Naive thymus-derived CD8-positive, alpha-beta T cell (primary cell): ENCODE measurements around the gene RDH5. TPM values are rescaled to one million over a fixed set of nuclear protein-coding genes. Genes with fewer than 3 reads are reported as not detected.

Source experiments
- ATAC-seq, 2 donors: fragments of 150-1000 bp; cut with Tn5 transposase in 1 of 2; sonication (Bioruptor Pico), chemical (Tn5 transposase) in 1 of 2; 1 replicate in 1 of 2; 2 replicates in 1 of 2; pipeline ENCODE4 v1.10.0; 2021; ENCODE audit warnings: mild to moderate bottlenecking in 2 of 2, moderate library complexity in 2 of 2
- POLR2A ChIA-PET: fragments of 350-600 bp; sonication (Branson Sonifier 250); formaldehyde crosslinking; loops from one replicate; lab custom pipeline; 2021; ENCODE audit warnings: antibody characterized with exemption; lab: Charles Lee
- DNase-seq, 10 donors: peaks; one replicate each; pipeline versions ENCODE4 v3.0.0 to v3.0.0-alpha.2; 2020 to 2022
- H3K27ac Mint-ChIP-seq, 10 donors: one replicate each; pipeline ENCODE4 v1.8.0; 2020 to 2022; ENCODE audit warnings: mild to moderate bottlenecking in 10 of 10, mixed read lengths in 10 of 10, moderate library complexity in 4 of 10, inconsistent platforms in 1 of 10
- H3K27me3 Mint-ChIP-seq, 5 donors: one replicate each; pipeline ENCODE4 v1.8.0; 2021 to 2022; ENCODE audit warnings: mixed read lengths in 5 of 5
- H3K36me3 Mint-ChIP-seq, 3 donors: one replicate each; pipeline ENCODE4 v1.8.0; 2020 to 2022; ENCODE audit warnings: mixed read lengths in 3 of 3, mild to moderate bottlenecking in 2 of 3, inconsistent platforms in 1 of 3
- H3K4me1 Mint-ChIP-seq, 4 donors: one replicate each; pipeline ENCODE4 v1.8.0; 2021 to 2022; ENCODE audit warnings: mixed read lengths in 4 of 4
- H3K4me3 Mint-ChIP-seq, 10 donors: one replicate each; pipeline ENCODE4 v1.8.0; 2020 to 2022; ENCODE audit warnings: mild to moderate bottlenecking in 10 of 10, mixed read lengths in 10 of 10, moderate library complexity in 6 of 10, inconsistent platforms in 1 of 10
- H3K9me3 Mint-ChIP-seq, 9 donors: one replicate each; pipeline ENCODE4 v1.8.0; 2020 to 2022; ENCODE audit warnings: mixed read lengths in 9 of 9, mild to moderate bottlenecking in 3 of 9, inconsistent platforms in 1 of 9, moderate library complexity in 1 of 9
- polyA plus RNA-seq, 3 donors: library from polyadenylated mRNA; unstranded; fragments of 300-500 nt; fragmentation: Illumina TruSeq; gene quantifications; one replicate each; pipeline ENCODE4 v1.2.3, GENCODE V29; 2021
- total RNA-seq, 8 experiments: library from RNA in 2 of 8; stranded (reverse) in 2 of 8; gene quantifications; one replicate each; pipeline ENCODE4 v1.2.3 and lab custom pipeline; 2021 to 2026

The RDH5 gene
- total and polyA plus RNA-seq, 5 experiments from 2014 or later, result 1.0 to 30.4 (median 15.1) TPM; not detected in 1

DNA sequence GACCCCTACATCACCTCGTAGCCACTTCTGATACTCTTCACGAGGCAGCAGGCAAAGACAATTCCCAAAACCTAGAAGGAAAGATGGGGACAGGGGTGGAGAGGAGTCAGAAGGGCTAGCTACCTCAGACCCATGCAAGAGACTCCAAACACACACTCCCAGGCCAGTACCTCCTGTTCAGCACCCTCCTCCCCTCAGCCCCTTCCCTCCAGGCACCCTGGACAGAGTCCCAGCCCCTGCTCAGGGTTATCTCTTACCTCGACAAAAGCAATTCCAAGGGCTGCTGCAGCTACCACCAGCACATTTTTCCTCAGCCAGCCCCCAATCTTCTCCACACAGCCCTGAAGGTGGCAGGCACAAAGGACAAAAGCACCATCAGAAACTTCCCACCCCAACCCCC is 5.4 kb downstream of the RDH5 start:
- H3K4me3 Mint-ChIP-seq, result no peak overlapping the region
- H3K4me1 Mint-ChIP-seq, result peaks cover 27 to 51% (median 42%) of the 10 kb centered on the region in 4 donors
- ATAC-seq (no peak), DNase-seq (no peak)
- no peaks in the 10 kb centered on the region for H3K27me3 Mint-ChIP-seq
- no peaks in the 10 kb centered on the region for H3K9me3 Mint-ChIP-seq
- peaks cover 0 to 13% (median 0%) of the 10 kb centered on the region in 3 donors for H3K36me3 Mint-ChIP-seq
- POLR2A ChIA-PET, result interaction anchor here (1.2 to 2.9 kb wide), 2 partner anchors 9 to 12 kb away, joined by 4 to 22 read pairs; no protein-coding TSS in a partner anchor
- H3K27ac Mint-ChIP-seq, result peak overlapping the region in 7 of 10 donors; percentile 35 to 81 (median 62)

DNA sequence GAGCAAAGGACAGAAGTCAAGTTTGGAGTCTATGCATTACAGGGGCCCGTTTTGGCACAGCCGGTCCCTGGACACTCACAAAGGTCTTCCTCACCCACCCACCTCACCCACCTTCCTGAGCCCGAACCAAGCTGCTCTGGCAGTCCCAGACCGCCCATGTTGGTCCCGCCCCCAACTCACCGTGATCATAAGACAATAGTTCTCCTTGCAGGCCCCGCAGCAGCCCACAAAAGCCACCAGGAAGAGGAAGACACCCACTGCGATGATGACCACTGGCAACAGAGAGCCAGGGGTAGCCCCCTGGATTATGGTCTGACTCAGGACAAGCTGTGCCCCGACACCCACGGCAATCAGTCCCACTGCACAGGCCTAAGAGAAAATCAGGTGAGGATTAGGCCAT is 6.8 kb downstream of the RDH5 start:
- no peak for DNase-seq
- Mint-ChIP-seq H3K4me1 (peaks cover 30 to 51% (median 48%) of the 10 kb centered on the region in 4 donors), H3K27ac (peak overlapping the region; percentile 45 to 94 (median 86)), H3K4me3 (peak overlapping the region; percentile 74 to 88 (median 77)), H3K36me3 (peaks cover 0 to 13% (median 0%) of the 10 kb centered on the region in 3 donors), H3K9me3 (no peaks in the 10 kb centered on the region), H3K27me3 (no peaks in the 10 kb centered on the region)
- ATAC-seq, result no peak
- POLR2A ChIA-PET, result interaction anchor here (0.6 to 1.2 kb wide), 2 partner anchors 10 to 1308 kb away, joined by 3 to 5 read pairs; no protein-coding TSS in a partner anchor

- POLR2A ChIA-PET, result interaction anchor here (0.6 to 1.2 kb wide), 3 partner anchors 10 to 1309 kb away, joined by 3 to 5 read pairs (median 3); partner anchors contain the start of gene BLOC1S1
- H3K4me3 Mint-ChIP-seq, result peak overlapping the region; percentile 74 to 88 (median 77)
- peaks cover 30 to 58% (median 48%) of the 10 kb centered on the region in 4 donors for H3K4me1 Mint-ChIP-seq
- no peaks in the 10 kb centered on the region for H3K27me3 Mint-ChIP-seq
- peaks cover 0 to 13% (median 0%) of the 10 kb centered on the region in 3 donors for H3K36me3 Mint-ChIP-seq
- no peak for ATAC-seq
- DNase-seq, result no peak
- H3K27ac Mint-ChIP-seq, result peak overlapping the region; percentile 45 to 94 (median 86)
- H3K9me3 Mint-ChIP-seq, result no peaks in the 10 kb centered on the region
Measured at GRCh38 chr12:55727643-55728185, 7.5 kb downstream of the RDH5 start.

GRCh38 chr12:55728186-55728938 is 8.2 kb downstream of the RDH5 start:
- Mint-ChIP-seq H3K4me1 (peaks cover 30 to 59% (median 48%) of the 10 kb centered on the region in 4 donors), H3K36me3 (peaks cover 0 to 13% (median 0%) of the 10 kb centered on the region in 3 donors), H3K9me3 (no peaks in the 10 kb centered on the region), H3K27me3 (no peaks in the 10 kb centered on the region), H3K27ac (peak overlapping the region in 7 of 10 donors; percentile 60 to 94 (median 82)), H3K4me3 (peak overlapping the region; percentile 64 to 95 (median 79))
- POLR2A ChIA-PET, result interaction anchor here (0.8 to 2.7 kb wide), 7 partner anchors 10 to 388 kb away, joined by 3 to 32 read pairs (median 19); partner anchors contain the start of genes BLOC1S1, GDF11, ORMDL2 and RDH5
- DNase-seq (peak in 1 of 10 donors; percentile 23), ATAC-seq (peak; percentile 1 to 10)

DNA sequence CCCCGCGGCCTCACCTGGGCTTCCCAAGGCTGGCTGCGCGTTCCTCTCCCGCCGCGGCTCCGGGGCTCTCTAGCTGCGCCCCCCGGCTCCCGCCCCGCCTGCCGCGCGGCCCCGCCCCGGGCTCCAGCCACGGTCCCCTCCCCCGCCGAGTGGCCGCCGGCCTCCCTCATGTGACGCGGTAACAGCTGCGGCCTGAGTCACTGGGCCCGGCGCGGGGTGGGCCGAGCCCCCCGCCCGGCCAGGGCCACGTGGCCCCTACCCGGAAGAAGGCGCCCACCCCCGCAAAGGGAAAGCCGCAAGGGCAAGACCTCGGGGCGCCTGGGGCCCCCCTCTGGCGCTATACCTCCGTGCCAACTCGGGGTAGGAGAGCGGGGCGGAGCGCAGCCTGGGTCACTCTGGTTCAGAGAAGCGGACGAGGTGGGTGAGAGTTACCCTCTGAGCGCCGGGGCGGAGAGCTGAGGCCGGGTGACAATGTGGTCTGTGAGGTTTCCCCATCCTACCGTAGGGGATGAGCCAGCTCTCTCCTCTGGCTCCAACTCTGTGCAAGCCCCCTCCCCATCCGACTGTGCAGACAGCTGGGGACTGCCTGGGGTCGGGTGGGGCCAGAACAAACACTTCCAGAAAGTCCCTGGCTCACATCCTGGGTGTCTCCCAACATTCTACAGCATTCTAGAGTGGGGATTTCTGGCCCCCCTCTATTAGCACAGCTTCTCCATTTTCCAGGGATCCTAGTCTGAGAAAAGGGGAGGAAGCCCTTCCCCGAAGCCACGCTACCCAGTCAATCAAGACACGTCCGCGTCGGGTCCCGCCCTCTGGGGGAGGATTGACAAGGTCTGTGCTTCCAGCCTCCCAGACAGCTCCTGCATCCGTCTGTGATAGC is 9.0 kb downstream of the RDH5 start, which contains the start of gene CD63:
Gene CD63 (minus strand): TSS at position 71 of the 880 bp plus-strand sequence. CDS start 668 bp downstream, outside the sequence.
- DNase-seq, result peak in 9 of 10 donors; percentile 17 to 76 (median 42)
- no peaks in the 10 kb centered on the region for H3K9me3 Mint-ChIP-seq
- peaks cover 0 to 13% (median 0%) of the 10 kb centered on the region in 3 donors for H3K36me3 Mint-ChIP-seq
- H3K27me3 Mint-ChIP-seq, result no peaks in the 10 kb centered on the region
- POLR2A ChIA-PET, result interaction anchor here (0.6 to 2.7 kb wide), 18 partner anchors 8 to 388 kb away, joined by 3 to 32 read pairs (median 4); partner anchors contain the start of genes BLOC1S1, DGKA, DNAJC14 and GDF11
- ATAC-seq, result peak; percentile 59 to 69
- H3K27ac Mint-ChIP-seq, result peak within 1 kb of the TSS; percentile 91 to 97 (median 94)
- peaks cover 30 to 59% (median 46%) of the 10 kb centered on the region in 4 donors for H3K4me1 Mint-ChIP-seq
- H3K4me3 Mint-ChIP-seq, result peak within 1 kb of the TSS; percentile 76 to 95 (median 90)

DNA sequence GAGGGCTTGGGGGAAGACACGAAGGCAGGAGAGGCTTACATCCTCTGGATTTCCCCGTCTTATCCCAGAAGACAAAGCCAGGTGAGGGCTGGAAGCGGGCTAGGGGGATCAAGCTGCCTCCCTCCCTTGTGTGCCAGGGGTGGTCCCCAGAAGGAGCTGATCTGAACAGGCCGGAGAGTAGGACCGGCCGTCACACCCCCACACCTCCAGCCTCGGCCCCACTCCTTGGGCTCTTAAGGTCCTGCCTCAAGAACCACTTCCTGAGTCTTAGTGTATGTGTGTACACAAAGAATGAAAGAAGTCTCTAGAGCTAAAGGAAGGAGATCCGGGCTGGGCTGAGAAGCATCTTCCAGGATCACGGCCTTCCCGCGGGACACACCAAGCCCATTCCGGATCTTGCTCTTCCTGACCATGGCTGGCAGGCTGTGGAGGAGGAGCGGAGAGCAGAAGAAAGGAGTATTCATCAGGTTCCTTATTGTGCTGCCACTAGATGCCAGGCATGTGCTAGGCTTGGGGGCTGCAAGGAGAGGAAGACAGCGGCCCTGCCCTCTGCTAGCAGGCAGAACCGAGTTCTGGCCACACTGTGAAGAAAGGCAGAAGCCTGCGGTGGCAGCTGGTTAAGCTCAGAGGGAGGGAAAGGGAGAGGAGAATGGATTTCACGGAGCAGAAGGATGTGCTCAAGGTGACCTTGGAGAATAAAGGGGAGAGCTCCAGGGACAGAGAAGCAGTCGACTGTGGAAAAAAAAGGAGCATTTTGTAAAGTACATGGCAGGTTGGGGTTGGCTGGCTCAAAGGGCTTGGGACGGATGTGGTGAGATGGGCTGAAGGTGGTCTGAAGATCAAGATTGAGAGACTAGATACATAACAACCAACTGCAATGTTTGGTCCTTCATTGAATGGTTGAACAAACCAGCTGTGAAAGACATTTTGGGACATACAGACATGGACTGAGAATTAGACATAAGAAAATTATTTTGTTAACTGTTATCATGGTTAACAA is 9.9 kb downstream of the RDH5 start:
- Mint-ChIP-seq H3K36me3 (peaks cover 0 to 9% (median 0%) of the 10 kb centered on the region in 3 donors), H3K4me1 (peaks cover 26 to 52% (median 39%) of the 10 kb centered on the region in 4 donors), H3K27me3 (no peaks in the 10 kb centered on the region), H3K9me3 (no peaks in the 10 kb centered on the region), H3K4me3 (peak overlapping the region; percentile 76 to 95 (median 90)), H3K27ac (peak overlapping the region; percentile 85 to 97 (median 94))
- ATAC-seq, result peak; percentile 54 to 64
- peak in 5 of 10 donors; percentile 31 to 71 (median 44) for DNase-seq
- POLR2A ChIA-PET, result interaction anchor here (0.5 to 2.7 kb wide), 18 partner anchors 9 to 395 kb away, joined by 3 to 32 read pairs (median 4); partner anchors contain the start of genes BLOC1S1, DGKA, DNAJC14 and GDF11

- ATAC-seq (no peak), DNase-seq (no peak)
- peaks cover 23 to 46% (median 32%) of the 10 kb centered on the region in 4 donors for H3K4me1 Mint-ChIP-seq
- H3K36me3 Mint-ChIP-seq, result no peaks in the 10 kb centered on the region
- no peaks in the 10 kb centered on the region for H3K9me3 Mint-ChIP-seq
- POLR2A ChIA-PET, result interaction anchor here (1.3 kb wide), 1 partner anchor 10 kb away, joined by 3 read pairs; no protein-coding TSS in a partner anchor
- H3K27ac Mint-ChIP-seq, result peak overlapping the region in 8 of 10 donors; percentile 6 to 83 (median 66)
- H3K4me3 Mint-ChIP-seq, result no peak overlapping the region
- H3K27me3 Mint-ChIP-seq, result no peaks in the 10 kb centered on the region
Measured at GRCh38 chr12:55732288-55732687, 12.1 kb downstream of the RDH5 start.

DNA sequence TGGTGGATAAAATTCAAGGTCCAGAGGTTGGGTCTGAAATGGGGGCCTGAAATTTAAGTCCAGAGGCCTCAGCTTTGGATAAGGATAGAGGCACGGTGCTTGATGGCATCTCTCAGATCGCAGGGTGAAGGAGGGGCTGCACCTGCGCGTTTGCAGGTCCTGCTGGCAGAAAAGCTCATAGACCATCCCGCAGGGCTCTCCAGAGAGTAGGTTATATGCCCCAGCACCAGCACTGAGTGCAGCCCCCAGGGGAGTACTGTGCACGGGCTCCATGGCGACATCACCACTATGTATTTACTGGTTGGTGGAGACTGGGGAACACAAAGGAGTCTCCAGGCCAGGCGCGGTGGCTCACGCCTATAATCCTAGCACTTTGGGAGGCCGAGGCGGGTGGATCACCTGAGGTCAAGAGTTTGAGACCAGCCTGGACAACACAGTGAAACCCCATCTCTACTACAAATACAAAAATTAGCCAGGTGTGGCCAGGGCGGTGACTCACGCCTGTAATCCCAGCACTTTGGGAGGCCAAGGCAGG is 12.9 kb downstream of the RDH5 start:
- POLR2A ChIA-PET, result interaction anchor here (1.1 to 1.3 kb wide), 2 partner anchors 9 to 11 kb away, joined by 3 to 4 read pairs; no protein-coding TSS in a partner anchor

DNA sequence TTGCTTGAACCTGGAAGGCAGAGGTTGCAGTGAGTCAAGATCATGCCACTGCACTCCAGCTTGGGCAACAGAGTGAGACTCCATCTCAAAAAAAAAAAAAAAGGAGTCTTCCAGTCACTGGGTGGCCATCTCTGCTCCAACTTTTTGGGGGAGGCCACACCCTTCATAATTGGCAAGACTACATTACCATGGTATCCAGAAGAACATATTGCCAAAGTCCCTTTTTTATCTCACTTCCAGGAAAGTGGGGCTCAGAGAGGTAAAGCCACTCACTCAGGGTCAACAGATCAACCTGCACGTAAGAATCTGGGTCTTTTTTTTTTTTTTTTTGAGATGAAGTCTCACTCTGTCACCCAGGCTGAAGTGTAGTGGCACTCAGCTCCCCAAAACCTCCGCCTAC is 13.7 kb downstream of the RDH5 start:
- Mint-ChIP-seq H3K27ac (no peak overlapping the region), H3K36me3 (no peaks in the 10 kb centered on the region), H3K27me3 (no peaks in the 10 kb centered on the region), H3K4me3 (no peak overlapping the region), H3K9me3 (no peaks in the 10 kb centered on the region), H3K4me1 (peaks cover 24 to 51% (median 38%) of the 10 kb centered on the region in 4 donors)
- DNase-seq (no peak), ATAC-seq (no peak)
- POLR2A ChIA-PET, result interaction anchor here (0.7 to 1.1 kb wide), 2 partner anchors 10 to 1394 kb away, joined by 4 read pairs; no protein-coding TSS in a partner anchor

More for the DNA sequence above, 12.9 kb downstream of the RDH5 start:
- Mint-ChIP-seq H3K4me1 (peaks cover 24 to 46% (median 35%) of the 10 kb centered on the region in 4 donors), H3K27me3 (no peaks in the 10 kb centered on the region), H3K4me3 (no peak overlapping the region), H3K27ac (peak overlapping the region in 2 of 10 donors; percentile 6), H3K9me3 (no peaks in the 10 kb centered on the region), H3K36me3 (no peaks in the 10 kb centered on the region)
- DNase-seq, result no peak
- no peak for ATAC-seq

GRCh38 chr12:55734595-55734994 is 14.4 kb downstream of the RDH5 start:
- Mint-ChIP-seq H3K4me1 (peaks cover 24 to 46% (median 36%) of the 10 kb centered on the region in 4 donors), H3K9me3 (no peaks in the 10 kb centered on the region), H3K27me3 (no peaks in the 10 kb centered on the region), H3K4me3 (no peak overlapping the region), H3K36me3 (no peaks in the 10 kb centered on the region), H3K27ac (peak overlapping the region in 1 of 10 donors; percentile 55)
- no peak for ATAC-seq
- POLR2A ChIA-PET, result interaction anchor here (0.7 kb wide), 1 partner anchor 1393 kb away, joined by 4 read pairs; no protein-coding TSS in a partner anchor
- DNase-seq, result no peak
